Right hindlimb (tissue), 1 donor: ENCODE data around the gene WNK1.
"Not testable (repeated sequence)": the region's sequence is repeated elsewhere in the genome, so short reads cannot be mapped to it uniquely, and the experiment has no call there.

Experiments
- DNase-seq: peaks from one replicate; pipeline ENCODE4 v3.0.0-alpha.2; 2018

WNK1 gene

GRCh38 chr12:818733-819132 is 66.4 kb downstream of the WNK1 start:
- no peak for DNase-seq

GRCh38 chr12:820336-820735 is 68.0 kb downstream of the WNK1 start:
- DNase-seq: no peak

GRCh38 chr12:823028-823698 is 70.8 kb downstream of the WNK1 start:
- DNase-seq: no peak

- DNase-seq: no peak
Observed at GRCh38 chr12:826331-826730, 74.0 kb downstream of the WNK1 start.

- DNase-seq: no peak
Observed at GRCh38 chr12:828726-829395, 76.5 kb downstream of the WNK1 start.

- DNase-seq: no peak
Observed at GRCh38 chr12:830111-830867, 77.9 kb downstream of the WNK1 start.

GRCh38 chr12:835754-836518 is 83.6 kb downstream of the WNK1 start:
- no peak for DNase-seq

GRCh38 chr12:836952-837351 is 84.6 kb downstream of the WNK1 start:
- DNase-seq: no peak

- DNase-seq: no peak
Observed at GRCh38 chr12:837548-837947, 85.2 kb downstream of the WNK1 start.

GRCh38 chr12:843609-844008 is 91.2 kb downstream of the WNK1 start:
- DNase-seq: no peak

- no peak for DNase-seq
Observed at GRCh38 chr12:846421-846820, 94.0 kb downstream of the WNK1 start.

- DNase-seq: no peak
Observed at GRCh38 chr12:848173-848865, 95.9 kb downstream of the WNK1 start.

GRCh38 chr12:848882-849527 is 96.6 kb downstream of the WNK1 start:
- DNase-seq: no peak

GRCh38 chr12:849733-850437 is 97.5 kb downstream of the WNK1 start:
- DNase-seq: not testable (repeated sequence)

- no peak for DNase-seq
Observed at GRCh38 chr12:851343-851742, 99.0 kb downstream of the WNK1 start.

GRCh38 chr12:851913-852312 is 99.5 kb downstream of the WNK1 start:
- DNase-seq: no peak

GRCh38 chr12:852864-853263 is 100.5 kb downstream of the WNK1 start:
- no peak for DNase-seq

GRCh38 chr12:857611-858010 is 105.2 kb downstream of the WNK1 start:
- DNase-seq: no peak

- DNase-seq: no peak
Observed at GRCh38 chr12:862303-862911, 110.0 kb downstream of the WNK1 start.

GRCh38 chr12:863285-863684 is 110.9 kb downstream of the WNK1 start:
- DNase-seq: no peak

- no peak for DNase-seq
Observed at GRCh38 chr12:865614-866013, 113.2 kb downstream of the WNK1 start.
